Mucosa of descending colon (tissue), 3 donors: ENCODE results near the gene SNCA. TPM values are rescaled to one million over a fixed set of nuclear protein-coding genes. Genes with fewer than 3 reads are reported as not detected.

Source experiments
- ATAC-seq: fragments of 200-7000 bp; cut with Tn5 transposase; one replicate; pipeline ENCODE4 v1.9.1; 2020; ENCODE audit warnings: mild to moderate bottlenecking, moderate library complexity
- DNase-seq, 3 donors: peaks; one replicate each; pipeline ENCODE4 v3.0.0-alpha.2; 2020
- H3K36me3 ChIP-seq: fragments of 200-600 bp; one replicate; pipeline ENCODE4 v1.8.0; 2021; ENCODE audit warnings: low read depth, mild to moderate bottlenecking
- H3K4me1 ChIP-seq: fragments of 200-600 bp; one replicate; pipeline ENCODE4 v1.8.0; 2021; ENCODE audit warnings: low read depth, mild to moderate bottlenecking
- H3K4me3 ChIP-seq: fragments of 200-600 bp; one replicate; pipeline ENCODE4 v1.8.0; 2021; ENCODE audit warnings: mild to moderate bottlenecking
- H3K9me3 ChIP-seq: fragments of 200-600 bp; one replicate; pipeline ENCODE4 v1.8.0; 2021; ENCODE audit warnings: mild to moderate bottlenecking
- CTCF ChIP-seq: fragments of 200-600 bp; IDR thresholded peaks from one replicate; pipeline ENCODE4 v1.8.0; 2022; ENCODE audit warnings: antibody characterized with exemption, mild to moderate bottlenecking
- intact Hi-C, 2 donors: fragments of 100-400 bp; cut with DNase I in 1 of 2; cut with micrococcal nuclease in 1 of 2; formaldehyde crosslinking; loops; one replicate each; pipeline versions ENCODE4 v1.11.0 to v1.11.1; 2022; cut with DNase I, micrococcal nuclease
- total RNA-seq, 3 donors: library from RNA; stranded (reverse); fragmentation: NEBNext Ultra II Directional in 2 of 3; extraction: Animal tissue kit (Norgen Biotek cat#: 25700) in 2 of 3; gene quantifications; one replicate each; pipeline versions ENCODE4 v1.2.1 to v1.2.4, GENCODE V29; 2021 to 2023
- donor health status: DM: no; HTN: no; CAD: no; lungs with moderate emphysema.
- donor health status: DM: no; HTN: no; CAD: no.
- donor health status: DM: no; HTN: yes; CAD: no.

Gene SNCA
- total RNA-seq, 3 donors from 2014 or later, result 0.43 to 17.9 (median 3.1) TPM

GRCh38 chr4:89820010-89820409 lies 17.0 kb downstream of the SNCA start:
- intact Hi-C loops, result no loop called here
- Histone ChIP-seq H3K4me1 (no peaks in the 10 kb centered on the region), H3K9me3 (no peaks in the 10 kb centered on the region), H3K4me3 (no peak overlapping the region), H3K36me3 (no peaks in the 10 kb centered on the region)
- TF ChIP-seq CTCF, result no peak
- DNase-seq (no peak), ATAC-seq (no peak)

- ATAC-seq (no peak), DNase-seq (no peak)
- no peaks in the 10 kb centered on the region for H3K4me1 ChIP-seq
- no peaks in the 10 kb centered on the region for H3K36me3 ChIP-seq
- no peak for TF ChIP-seq CTCF
- no peaks in the 10 kb centered on the region for H3K9me3 ChIP-seq
- intact Hi-C loops, result no loop called here
- no peak overlapping the region for H3K4me3 ChIP-seq
These were observed 22.6 kb downstream of the SNCA start for GRCh38 chr4:89814362-89814761.

GRCh38 chr4:89813197-89813596 lies 23.8 kb downstream of the SNCA start:
- DNase-seq, result no peak
- TF ChIP-seq CTCF, result no peak
- Histone ChIP-seq H3K36me3 (no peaks in the 10 kb centered on the region), H3K9me3 (no peaks in the 10 kb centered on the region), H3K4me1 (no peaks in the 10 kb centered on the region), H3K4me3 (no peak overlapping the region)
- ATAC-seq, result no peak
- intact Hi-C loops, result no loop called here

- no peak for TF ChIP-seq CTCF
- ATAC-seq (no peak), DNase-seq (no peak)
- no peaks in the 10 kb centered on the region for H3K4me1 ChIP-seq
- no peaks in the 10 kb centered on the region for H3K9me3 ChIP-seq
- no peak overlapping the region for H3K4me3 ChIP-seq
- intact Hi-C loops, result no loop called here
- H3K36me3 ChIP-seq, result no peaks in the 10 kb centered on the region
These were observed 29.4 kb downstream of the SNCA start for GRCh38 chr4:89807441-89808140.

- H3K4me3 ChIP-seq, result no peak overlapping the region
- no peaks in the 10 kb centered on the region for H3K4me1 ChIP-seq
- no peak for TF ChIP-seq CTCF
- intact Hi-C loops, result no loop called here
- no peaks in the 10 kb centered on the region for H3K36me3 ChIP-seq
- DNase-seq (no peak), ATAC-seq (no peak)
- no peaks in the 10 kb centered on the region for H3K9me3 ChIP-seq
These were observed 31.7 kb downstream of the SNCA start for GRCh38 chr4:89805297-89805696.

GRCh38 chr4:89803915-89804314 lies 33.0 kb downstream of the SNCA start:
- Histone ChIP-seq H3K9me3 (no peaks in the 10 kb centered on the region), H3K36me3 (no peaks in the 10 kb centered on the region), H3K4me1 (no peaks in the 10 kb centered on the region), H3K4me3 (no peak overlapping the region)
- ATAC-seq (no peak), DNase-seq (no peak)
- no peak for TF ChIP-seq CTCF
- intact Hi-C loops, result no loop called here
